Peyer's patch (tissue), 4 donors: ENCODE data around the gene FANCM. TPM values are rescaled to one million over a fixed set of nuclear protein-coding genes. Genes with fewer than 3 reads are reported as not detected.

Source experiments
- DNase-seq, 3 donors: peaks; one replicate each; pipeline ENCODE4 v3.0.0-alpha.2; 2017 to 2019
- H3K27ac ChIP-seq, 4 donors: fragments of 200-600 bp; sonication (generic); one replicate each; pipeline ENCODE4 v1.5.1; 2016 to 2019
- H3K27me3 ChIP-seq, 2 donors: fragments of 200-600 bp; sonication (generic); one replicate each; pipeline ENCODE4 v1.5.1; 2019
- H3K36me3 ChIP-seq, 3 donors: fragments of 200-600 bp; sonication (generic); one replicate each; pipeline ENCODE4 v1.5.1; 2016 to 2019
- H3K4me1 ChIP-seq, 4 donors: fragments of 200-600 bp; sonication (generic); one replicate each; pipeline ENCODE4 v1.5.1; 2016 to 2019
- H3K4me3 ChIP-seq, 4 donors: fragments of 200-600 bp; sonication (generic); 1 replicate in 3 of 4; 2 replicates in 1 of 4; pipeline ENCODE4 v1.5.1; 2016 to 2019; ENCODE audit warnings: mild to moderate bottlenecking in 1 of 4
- H3K9me3 ChIP-seq, 4 donors: fragments of 200-600 bp; sonication (generic); one replicate each; pipeline ENCODE4 v1.5.1; 2016 to 2019; ENCODE audit warnings: mild to moderate bottlenecking in 1 of 4
- POLR2A ChIP-seq, 2 donors: fragments of 450-650 bp; IDR thresholded peaks; one replicate each; pipeline ENCODE4 v1.5.1; 2017; ENCODE audit warnings: antibody characterized with exemption in 2 of 2, mild to moderate bottlenecking in 2 of 2, moderate library complexity in 2 of 2
- small RNA-seq, 2 donors: library from RNA; depleted of rRNA; stranded (forward); fragments of <200 nt; gene quantifications; one replicate each; pipeline ENCODE3, GENCODE V24; 2016
- total RNA-seq, 4 donors: library from RNA; depleted of rRNA; stranded (reverse); fragments of >200 nt; gene quantifications; one replicate each; pipeline ENCODE4 v1.1.0, GENCODE V29; 2016
- TF ChIP-seq, protein P1 (sequence below), 6 experiments: fragments of 450-650 bp in 4 of 6; fragments of 200-600 bp in 2 of 6; sonication (generic) in 1 of 6; IDR thresholded peaks; one replicate each; pipeline ENCODE4 v1.5.1; 2017 to 2019; ENCODE audit warnings: antibody characterized with exemption in 6 of 6, mild to moderate bottlenecking in 3 of 6, moderate library complexity in 1 of 6

Gene FANCM
- total RNA-seq, 4 donors from 2014 or later: 7.3 to 18.2 (median 9.7) TPM

DNA sequence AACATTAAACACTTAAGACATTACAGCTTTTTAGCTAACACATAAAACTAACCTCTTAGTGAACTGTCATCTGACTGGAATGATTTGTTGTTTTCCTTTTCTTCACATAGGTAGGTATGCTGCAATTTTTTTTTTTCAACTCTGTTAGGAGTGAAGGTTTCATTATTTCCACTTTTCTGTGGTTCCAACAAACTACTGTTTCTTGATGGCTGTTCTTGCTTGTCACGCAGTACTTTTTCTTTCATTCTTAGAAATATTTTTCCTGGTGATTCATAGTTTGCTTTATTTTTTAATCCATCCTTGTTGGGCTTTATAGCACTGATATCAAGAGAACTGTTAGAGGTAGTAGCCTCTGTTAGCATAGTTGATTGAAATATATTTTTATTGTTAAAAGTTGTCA, 111.0 kb downstream of the FANCM start:
- Histone ChIP-seq H3K27me3 (no peaks in the 10 kb centered on the region), H3K27ac (no peak overlapping the region), H3K4me3 (no peak overlapping the region), H3K4me1 (peaks cover 0 to 16% (median 3%) of the 10 kb centered on the region in 4 donors), H3K9me3 (no peaks in the 10 kb centered on the region), H3K36me3 (no peaks in the 10 kb centered on the region)
- TF ChIP-seq, protein P1, sequence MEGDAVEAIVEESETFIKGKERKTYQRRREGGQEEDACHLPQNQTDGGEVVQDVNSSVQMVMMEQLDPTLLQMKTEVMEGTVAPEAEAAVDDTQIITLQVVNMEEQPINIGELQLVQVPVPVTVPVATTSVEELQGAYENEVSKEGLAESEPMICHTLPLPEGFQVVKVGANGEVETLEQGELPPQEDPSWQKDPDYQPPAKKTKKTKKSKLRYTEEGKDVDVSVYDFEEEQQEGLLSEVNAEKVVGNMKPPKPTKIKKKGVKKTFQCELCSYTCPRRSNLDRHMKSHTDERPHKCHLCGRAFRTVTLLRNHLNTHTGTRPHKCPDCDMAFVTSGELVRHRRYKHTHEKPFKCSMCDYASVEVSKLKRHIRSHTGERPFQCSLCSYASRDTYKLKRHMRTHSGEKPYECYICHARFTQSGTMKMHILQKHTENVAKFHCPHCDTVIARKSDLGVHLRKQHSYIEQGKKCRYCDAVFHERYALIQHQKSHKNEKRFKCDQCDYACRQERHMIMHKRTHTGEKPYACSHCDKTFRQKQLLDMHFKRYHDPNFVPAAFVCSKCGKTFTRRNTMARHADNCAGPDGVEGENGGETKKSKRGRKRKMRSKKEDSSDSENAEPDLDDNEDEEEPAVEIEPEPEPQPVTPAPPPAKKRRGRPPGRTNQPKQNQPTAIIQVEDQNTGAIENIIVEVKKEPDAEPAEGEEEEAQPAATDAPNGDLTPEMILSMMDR (IDR thresholded peaks at IDR 0.05): no peak
- no peak for TF ChIP-seq POLR2A (IDR thresholded peaks at IDR 0.05)
- DNase-seq: no peak

DNA sequence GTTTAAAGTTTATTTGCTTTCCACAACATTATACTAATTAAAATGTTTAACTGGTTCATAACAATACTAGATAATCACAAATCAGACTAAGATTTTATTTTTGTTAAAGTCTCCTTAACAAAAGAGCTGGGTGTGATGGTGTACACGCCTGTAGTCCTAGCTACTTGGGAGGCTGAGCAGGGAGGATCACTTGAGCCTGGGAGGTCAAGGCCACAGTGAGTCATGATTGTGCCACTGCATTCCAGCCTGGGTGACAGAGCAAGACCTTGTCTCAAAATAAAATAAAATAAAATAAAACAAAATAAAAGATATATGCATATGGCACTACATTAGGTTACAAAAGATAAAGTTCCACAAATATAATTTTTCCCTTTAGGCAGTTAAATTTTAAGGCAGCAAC, 111.7 kb downstream of the FANCM start:
- no peak for DNase-seq
- Histone ChIP-seq H3K36me3 (no peaks in the 10 kb centered on the region), H3K27ac (no peak overlapping the region), H3K27me3 (no peaks in the 10 kb centered on the region), H3K4me3 (no peak overlapping the region), H3K9me3 (no peaks in the 10 kb centered on the region), H3K4me1 (peaks cover 0 to 16% (median 3%) of the 10 kb centered on the region in 4 donors)
- TF ChIP-seq, protein P1 (IDR thresholded peaks at IDR 0.05): no peak
- TF ChIP-seq POLR2A (IDR thresholded peaks at IDR 0.05): no peak

DNA sequence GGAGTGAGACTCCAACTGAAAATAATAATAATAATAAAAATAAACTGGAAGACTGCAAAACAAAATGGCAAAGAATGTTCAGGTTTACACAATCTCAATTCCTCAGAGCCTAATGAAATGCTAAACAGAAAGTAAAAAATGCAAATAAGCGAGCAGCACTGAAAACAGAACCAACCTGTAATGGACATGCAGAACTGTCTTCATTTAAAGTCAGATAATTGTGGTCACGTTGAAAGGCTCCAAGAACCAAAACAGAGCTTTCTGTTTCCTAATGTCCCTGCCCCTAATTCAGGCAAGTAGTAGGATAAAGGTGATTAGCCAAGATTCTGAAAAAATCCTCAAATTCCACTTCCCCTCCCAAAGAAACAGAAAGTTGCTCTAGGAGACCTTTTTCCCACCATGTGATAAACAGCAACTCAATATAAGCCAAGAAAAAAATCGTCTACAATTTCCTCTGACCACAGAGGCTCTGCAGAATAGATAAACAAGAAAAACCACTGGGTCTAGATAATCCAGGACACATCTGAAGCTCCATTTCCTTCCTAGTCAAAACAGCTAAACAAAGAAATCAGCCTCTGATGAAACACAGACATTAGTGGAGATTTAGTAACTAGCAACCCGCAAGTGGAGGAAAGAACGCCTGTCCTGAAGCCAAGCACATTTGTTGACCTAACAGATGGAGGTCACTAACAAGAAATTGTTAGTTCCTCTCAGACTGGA, 114.3 kb downstream of the FANCM start:
- Histone ChIP-seq H3K4me3 (peak overlapping the region in 3 of 4 donors; percentile 0 to 22 (median 3)), H3K27me3 (no peaks in the 10 kb centered on the region), H3K4me1 (peaks cover 0 to 22% (median 3%) of the 10 kb centered on the region in 4 donors), H3K9me3 (no peaks in the 10 kb centered on the region), H3K36me3 (no peaks in the 10 kb centered on the region), H3K27ac (peak overlapping the region; percentile 51 to 70 (median 60))
- no peak for DNase-seq
- TF ChIP-seq, protein P1 (IDR thresholded peaks at IDR 0.05): no peak
- TF ChIP-seq POLR2A (IDR thresholded peaks at IDR 0.05): no peak

Small RNA genes within 50 kb of the gene (small RNA-seq; reads per million reads assigned to genes)
- gene RF00151 (0.06 reads per million in 2 donors), gene SNORD127 (5,120 to 8,487 reads per million in 2 donors)

Other genes starting within 250 kb of the FANCM start
- 10 to 100 TPM in 3 of 4 donors, 1 to 10 TPM in 1; 7.4 to 17.0 (median 12.0) TPM for gene KLHL28, start 174.0 kb upstream of the FANCM start, total RNA-seq
- gene TOGARAM1, start 173.7 kb upstream of the FANCM start, total RNA-seq: 10 to 100 TPM; 13.7 to 37.2 (median 25.3) TPM
- gene PRPF39, start 51.8 kb upstream of the FANCM start, total RNA-seq: 10 to 100 TPM; 46.6 to 87.5 (median 64.1) TPM
- gene FKBP3, start 1.4 kb upstream of the FANCM start, total RNA-seq: 10 to 100 TPM; 25.6 to 49.5 (median 41.6) TPM
- 10 to 100 TPM; 21.9 to 80.9 (median 26.4) TPM for gene MIS18BP1, start 117.3 kb downstream of the FANCM start, total RNA-seq